HG02870 (cell line): Measurements from ENCODE around the gene CUEDC1.
"Not testable (repeated sequence)": the region's sequence is repeated elsewhere in the genome, so short reads cannot be mapped to it uniquely, and the experiment has no call there.

Experiments
- ATAC-seq: cut with Tn5 transposase; IDR thresholded peaks from one replicate; pipeline ENCODE4 v1.9.1; 2021; ENCODE audit warnings: mild to moderate bottlenecking, moderate library complexity; ENCODE audit not compliant: unreplicated experiment

CUEDC1 gene

DNA sequence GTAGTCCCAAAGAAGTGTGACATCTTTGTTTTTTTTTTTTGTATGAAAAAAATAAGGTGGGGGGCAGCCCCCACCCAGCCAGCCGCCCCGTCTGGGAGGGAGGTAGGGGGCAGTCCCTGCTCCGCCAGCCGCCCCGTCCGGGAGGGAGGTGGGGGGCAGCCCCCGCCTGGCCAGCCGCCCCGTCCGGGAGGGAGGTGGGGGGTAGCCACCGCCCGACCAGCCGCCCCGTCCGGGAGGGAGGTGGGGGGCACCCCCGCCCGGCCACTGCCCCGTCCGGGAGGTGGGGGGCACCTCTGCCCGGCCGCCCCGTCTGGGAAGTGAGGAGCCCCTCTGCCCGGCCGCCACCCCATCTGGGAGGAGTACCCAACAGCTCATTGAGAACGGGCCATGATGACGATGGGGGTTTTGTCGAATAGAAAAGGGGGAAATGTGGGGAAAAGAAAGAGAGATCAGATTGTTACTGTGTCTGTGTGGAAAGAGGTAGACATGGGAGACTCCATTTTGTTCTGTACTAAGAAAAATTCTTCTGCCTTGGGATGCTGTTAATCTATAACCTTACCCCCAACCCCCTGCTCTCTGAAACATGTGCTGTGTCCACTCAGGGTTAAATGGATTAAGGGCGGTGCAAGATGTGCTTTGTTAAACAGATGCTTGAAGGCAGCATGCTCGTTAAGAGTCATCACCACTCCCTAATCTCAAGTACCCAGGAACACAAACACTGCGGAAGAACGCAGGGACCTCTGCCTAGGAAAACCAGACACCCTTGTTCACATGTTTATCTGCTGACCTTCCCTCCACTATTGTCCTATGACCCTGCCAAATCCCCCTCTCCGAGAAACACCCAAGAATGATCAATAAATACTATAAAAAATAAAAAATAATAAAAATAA is 108.9 kb downstream of the CUEDC1 start:
- not testable (repeated sequence) for ATAC-seq

GRCh38 chr17:57842280-57842679 is 112.9 kb downstream of the CUEDC1 start:
- ATAC-seq, result no peak

- ATAC-seq, result no peak
Measured at GRCh38 chr17:57839571-57839923, 115.7 kb downstream of the CUEDC1 start.

DNA sequence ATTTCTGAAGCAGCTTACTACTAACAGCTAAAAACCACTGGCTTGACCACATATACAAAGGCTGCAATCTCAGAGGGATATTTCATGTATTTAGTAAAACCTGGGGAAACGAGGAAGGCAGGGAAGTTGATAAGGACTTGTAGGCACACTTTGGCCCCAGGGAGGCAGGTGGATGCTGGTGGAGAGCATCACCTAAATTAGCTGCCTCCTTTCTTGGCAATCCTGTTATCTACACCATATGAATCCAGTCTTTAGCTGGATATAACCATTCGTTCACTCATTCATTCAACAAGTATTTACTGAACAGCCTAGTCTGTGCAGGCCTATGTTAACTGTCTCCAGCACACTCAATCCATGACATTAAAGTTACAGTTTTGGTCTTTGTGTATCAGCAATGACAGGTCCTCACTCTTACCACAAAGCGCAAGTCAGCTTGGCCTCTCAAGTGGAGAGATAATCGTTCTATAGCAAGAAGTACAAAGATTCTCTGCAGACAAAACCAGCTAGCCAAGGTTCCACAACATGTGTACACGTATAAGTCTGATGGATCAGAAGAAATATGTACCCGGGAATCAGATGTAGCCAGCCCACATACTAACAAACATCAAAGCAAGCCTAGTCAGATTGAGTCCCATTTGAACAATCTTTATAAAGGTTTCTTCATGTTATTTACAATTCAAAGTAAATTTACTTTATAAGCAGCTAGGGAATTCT is 116.2 kb downstream of the CUEDC1 start:
- no peak for ATAC-seq

- no peak for ATAC-seq
Measured at GRCh38 chr17:57838453-57838852, 116.8 kb downstream of the CUEDC1 start.

DNA sequence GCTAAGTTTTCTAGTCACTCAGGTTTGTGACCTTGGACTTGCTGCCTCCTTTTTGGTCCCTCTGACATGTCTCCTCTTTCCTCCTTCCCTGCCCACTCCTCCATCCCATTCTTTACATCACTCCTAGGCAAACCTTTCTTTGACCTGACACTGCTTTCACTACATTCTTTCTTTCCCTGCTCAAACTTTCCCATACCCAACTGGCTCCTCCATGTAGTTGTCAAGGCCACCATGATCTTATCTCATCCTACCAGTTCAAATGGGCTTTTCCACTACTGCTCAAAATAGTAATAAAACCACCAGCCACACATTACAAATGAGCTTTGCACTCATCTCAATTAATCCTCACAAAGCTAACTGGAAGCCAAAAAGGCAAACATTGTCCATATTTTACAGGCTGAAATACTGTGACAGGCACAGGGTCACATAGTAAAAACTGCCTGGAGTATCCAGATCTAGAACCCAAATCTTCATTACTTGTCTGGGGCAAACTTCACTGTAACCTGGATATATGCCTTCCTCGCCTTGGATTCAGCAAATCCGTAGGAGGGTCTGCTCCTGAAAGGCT is 119.8 kb downstream of the CUEDC1 start:
- no peak for ATAC-seq

DNA sequence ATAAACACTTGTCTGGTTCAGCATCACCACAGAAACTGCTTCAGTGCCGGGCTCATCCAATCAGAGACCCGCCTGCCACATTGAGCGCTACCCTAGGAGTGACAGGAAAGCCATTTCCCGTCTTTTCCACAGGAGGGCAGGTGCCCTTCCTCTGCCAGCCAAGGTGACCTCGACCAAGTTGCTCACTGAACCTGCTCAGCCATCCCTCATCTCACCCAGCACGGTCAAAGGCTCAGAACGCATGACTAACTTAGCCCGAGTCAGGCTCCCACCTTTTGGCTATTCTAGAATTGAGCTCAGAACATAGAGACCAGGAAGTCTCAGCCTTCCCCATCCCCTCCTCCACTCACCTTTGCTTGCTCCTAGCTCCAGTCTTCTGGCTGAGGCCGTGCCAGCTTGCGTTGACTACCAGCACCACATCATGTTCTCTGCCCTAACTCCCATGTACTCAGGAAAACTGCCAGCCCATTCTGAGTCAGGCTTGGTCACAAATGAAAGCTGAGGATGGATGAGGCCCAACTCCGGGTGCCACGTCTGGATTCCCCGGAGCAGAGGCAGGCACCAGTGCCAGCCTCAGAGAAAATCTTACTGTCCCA is 121.0 kb downstream of the CUEDC1 start:
- ATAC-seq, result no peak

- no peak for ATAC-seq
Measured at GRCh38 chr17:57833179-57833939, 121.9 kb downstream of the CUEDC1 start.

DNA sequence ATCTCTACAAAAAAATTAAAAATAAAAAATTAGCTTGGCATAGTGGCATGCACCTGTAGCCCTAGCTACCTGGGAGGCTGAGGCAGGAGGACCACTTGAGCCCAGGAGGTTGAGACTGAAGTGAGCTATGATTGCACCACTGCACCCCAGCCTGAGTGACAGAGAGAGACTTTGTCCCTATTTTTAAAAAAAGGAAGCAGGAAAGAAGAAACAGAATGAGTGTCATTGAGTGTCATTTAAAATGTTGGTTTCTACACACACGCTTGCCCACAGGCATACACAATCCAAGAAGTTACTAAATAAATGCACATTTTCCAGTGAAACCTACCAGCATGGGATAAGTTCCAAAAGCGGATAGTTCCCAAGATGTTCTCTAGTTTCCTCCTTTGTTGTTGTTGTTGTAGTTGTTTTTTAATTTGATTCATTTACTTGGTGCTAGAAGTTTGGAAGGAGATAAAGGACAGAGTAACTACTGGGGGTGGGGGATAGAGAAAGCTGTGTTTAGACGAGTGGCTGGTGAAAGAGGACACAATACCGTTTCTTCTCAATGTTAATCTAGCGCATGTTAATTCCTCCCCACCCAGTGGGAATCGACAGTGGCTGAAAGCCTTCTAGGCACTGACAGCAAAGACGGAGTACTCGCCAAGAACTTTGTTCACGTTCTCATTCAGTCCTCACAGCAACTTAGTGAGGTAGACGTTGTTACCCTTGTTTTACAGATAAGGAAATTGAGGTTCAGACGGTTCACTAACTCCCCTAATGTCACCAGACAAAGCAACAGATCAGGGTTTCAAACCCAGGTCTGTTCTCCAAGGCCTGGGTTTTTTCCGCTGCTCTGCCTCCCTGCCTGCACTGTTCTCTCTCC is 122.7 kb downstream of the CUEDC1 start:
- no peak for ATAC-seq

GRCh38 chr17:57830880-57831279 is 124.3 kb downstream of the CUEDC1 start:
- no peak for ATAC-seq

- ATAC-seq, result no peak
Measured at GRCh38 chr17:57823469-57824401, 131.5 kb downstream of the CUEDC1 start.

DNA sequence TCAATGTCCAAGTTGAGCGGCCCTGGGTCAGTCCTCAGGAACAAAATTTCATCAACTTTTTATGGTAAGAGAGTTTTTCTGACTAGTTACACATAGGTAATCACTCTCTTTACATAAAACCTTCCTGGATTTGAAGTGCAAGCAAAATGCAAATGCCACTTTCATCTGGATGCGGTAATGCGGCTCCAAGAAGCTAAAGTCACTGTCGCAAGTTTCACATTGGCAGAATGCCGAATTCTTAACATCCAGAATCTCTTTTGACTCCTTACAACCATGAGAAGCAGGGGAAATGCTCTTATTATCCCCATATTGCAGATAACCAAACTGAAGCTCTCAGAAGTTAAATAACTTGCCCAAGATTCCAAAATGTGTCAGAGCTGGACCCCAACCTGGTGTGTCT is 135.3 kb downstream of the CUEDC1 start:
- ATAC-seq, result no peak

DNA sequence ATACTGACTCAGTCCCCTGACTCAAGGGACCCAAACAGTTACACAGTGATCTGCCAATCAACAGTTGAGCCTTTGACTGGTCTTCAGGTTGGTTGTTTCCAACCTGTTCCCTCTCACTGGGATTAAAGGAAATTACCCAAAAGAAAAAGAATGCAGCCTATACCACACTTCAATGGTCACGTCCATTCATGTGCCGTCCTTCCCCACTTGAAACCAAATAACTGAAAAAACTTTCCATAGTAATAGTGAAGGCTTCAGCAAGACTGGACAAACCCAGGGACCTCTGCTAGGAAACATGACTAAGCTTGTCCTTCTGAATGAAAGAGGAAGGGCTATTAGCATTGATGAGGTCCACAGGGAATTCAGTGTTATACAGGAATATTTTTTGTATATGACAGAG is 135.9 kb downstream of the CUEDC1 start:
- ATAC-seq, result no peak

GRCh38 chr17:57818066-57818465 is 137.1 kb downstream of the CUEDC1 start:
- ATAC-seq, result no peak

- ATAC-seq, result no peak
Measured at GRCh38 chr17:57817299-57817698, 137.9 kb downstream of the CUEDC1 start.

DNA sequence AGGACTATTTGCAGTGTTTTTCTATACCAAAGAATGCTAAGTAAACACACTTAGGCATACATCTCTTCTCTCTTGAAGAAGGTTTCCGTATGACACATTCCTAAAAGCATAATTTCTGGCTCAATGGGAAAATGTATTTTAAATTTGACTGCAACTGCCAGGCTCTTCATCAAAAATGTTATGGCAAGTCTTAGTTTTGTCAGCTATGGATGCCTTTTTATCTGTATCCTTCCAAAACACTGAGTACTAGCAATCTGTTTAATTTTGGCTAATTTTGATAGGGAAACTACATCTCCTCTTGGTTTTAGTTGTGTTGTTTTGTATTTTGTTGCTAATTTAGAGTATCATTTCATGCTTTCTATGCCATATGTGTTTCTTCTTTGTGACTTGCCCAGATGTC is 140.8 kb downstream of the CUEDC1 start:
- ATAC-seq, result no peak

- no peak for ATAC-seq
Measured at GRCh38 chr17:57811638-57812280, 143.5 kb downstream of the CUEDC1 start.
